ENCODE data around the gene AMFR. TPM values are rescaled to one million over a fixed set of nuclear protein-coding genes. Genes with fewer than 3 reads are reported as not detected.

The AMFR gene
- total and polyA plus RNA-seq, 2 of the 13 experiments (the other 11 are each of a cell fraction or from before 2014, with no cell fraction given): 52.9 to 108 TPM

- Histone ChIP-seq H3K27me3 (ENCODE audit: control insufficient read depth in 1 of 2, insufficient read depth in 2 of 2, low read length in 2 of 2) (peaks cover 1 to 43% of the 10 kb centered on the region in 2 experiments), H3K4me3 (replicated peaks in 1 of 3; ENCODE audit: insufficient read depth in 1 of 3, low read depth in 2 of 3, low read length in 3 of 3) (no peak overlapping the region), H3K79me2 (ENCODE audit: insufficient read depth, low read length) (no peaks in the 10 kb centered on the region), H3K9me3 (ENCODE audit: low read length) (no peaks in the 10 kb centered on the region), H3K9ac (ENCODE audit: insufficient read depth, low read depth, low read length) (no peak overlapping the region), H2AFZ (ENCODE audit: low read length) (no peak overlapping the region), H3K4me1 (ENCODE audit: insufficient read depth, low read length) (no peaks in the 10 kb centered on the region), H3K27ac (ENCODE audit: extremely low read length, insufficient read depth, low read length) (no peak overlapping the region), H3K36me3 (replicated peaks in 1 of 2; ENCODE audit: control insufficient read depth in 1 of 2, insufficient read depth in 2 of 2, low read length in 2 of 2) (no peaks in the 10 kb centered on the region), H4K20me1 (ENCODE audit: insufficient read depth, low read length) (no peaks in the 10 kb centered on the region), H3K4me2 (ENCODE audit: low read depth, low read length) (no peak overlapping the region)
- FAIRE-seq: no peak
- WGBS (ENCODE audit: low lambda C conversion rate): 41% methylated on average over 7 of the region's 7 CpGs
- TF ChIP-seq ZNF264 (CRISPR knock-in tag; IDR thresholded peaks at IDR 0.05) (no peak), ZNF430 (CRISPR knock-in tag; IDR thresholded peaks at IDR 0.05) (no peak), ZFP36L1 (CRISPR knock-in tag; IDR thresholded peaks at IDR 0.05) (no peak), U2AF1 (optimal IDR thresholded peaks at IDR 0.05; ENCODE audit: low read depth, low read length) (no peak), MLLT10 (CRISPR knock-in tag; IDR thresholded peaks at IDR 0.05) (no peak), TSC22D2 (CRISPR knock-in tag; IDR thresholded peaks at IDR 0.05; ENCODE audit: borderline replicate concordance) (no peak), ZNF484 (CRISPR knock-in tag; IDR thresholded peaks at IDR 0.05; ENCODE audit: borderline replicate concordance, low read depth) (no peak), ZNF282 (IDR thresholded peaks at IDR 0.05; ENCODE audit: partially characterized antibody) (no peak), THYN1 (CRISPR knock-in tag; IDR thresholded peaks at IDR 0.05; ENCODE audit: borderline replicate concordance, low read depth) (no peak), CEBPZ (IDR thresholded peaks at IDR 0.05; ENCODE audit: low read length) (no peak)
- TF ChIP-seq, protein P1, sequence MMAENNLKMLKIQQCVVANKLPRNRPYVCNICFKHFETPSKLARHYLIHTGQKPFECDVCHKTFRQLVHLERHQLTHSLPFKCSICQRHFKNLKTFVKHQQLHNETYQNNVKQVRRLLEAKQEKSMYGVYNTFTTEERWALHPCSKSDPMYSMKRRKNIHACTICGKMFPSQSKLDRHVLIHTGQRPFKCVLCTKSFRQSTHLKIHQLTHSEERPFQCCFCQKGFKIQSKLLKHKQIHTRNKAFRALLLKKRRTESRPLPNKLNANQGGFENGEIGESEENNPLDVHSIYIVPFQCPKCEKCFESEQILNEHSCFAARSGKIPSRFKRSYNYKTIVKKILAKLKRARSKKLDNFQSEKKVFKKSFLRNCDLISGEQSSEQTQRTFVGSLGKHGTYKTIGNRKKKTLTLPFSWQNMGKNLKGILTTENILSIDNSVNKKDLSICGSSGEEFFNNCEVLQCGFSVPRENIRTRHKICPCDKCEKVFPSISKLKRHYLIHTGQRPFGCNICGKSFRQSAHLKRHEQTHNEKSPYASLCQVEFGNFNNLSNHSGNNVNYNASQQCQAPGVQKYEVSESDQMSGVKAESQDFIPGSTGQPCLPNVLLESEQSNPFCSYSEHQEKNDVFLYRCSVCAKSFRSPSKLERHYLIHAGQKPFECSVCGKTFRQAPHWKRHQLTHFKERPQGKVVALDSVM (CRISPR knock-in tag; IDR thresholded peaks at IDR 0.05): no peak
- ChIA-PET CTCF (ENCODE audit: low intra/inter-chr PET ratio, low total read pairs) (interaction anchor here (2.9 kb wide), 1 partner anchor 41 kb away, joined by 8 read pairs; no protein-coding TSS in a partner anchor), POLR2A (no interaction called here)
- intact Hi-C loops (cut with micrococcal nuclease; ENCODE audit: unreplicated experiment) (loop anchor here (5.0 kb wide), 1 partner anchor 114 kb away; no protein-coding TSS in a partner anchor), in situ Hi-C loops (cut with HindIII; ENCODE audit: extremely low pct_ligation_motif_present, low pct_unique_long_range_greater_than_20kb) (loop anchor here (25.0 kb wide), 1 partner anchor 854 kb away; no protein-coding TSS in a partner anchor)
- ATAC-seq: no peak
- no peak for DNase-seq (ENCODE audit: low spot score)
- BruUV-seq (replicated peaks): no TSS peak
These were observed 109.4 kb downstream of the AMFR start for GRCh38 chr16:56315955-56316354.
